Esophagus muscularis mucosa (tissue), 4 donors: ENCODE results near the gene LEMD3.

Source experiments
- EP300 ChIP-seq: sonication (generic); formaldehyde crosslinking; IDR thresholded peaks from one replicate; pipeline ENCODE4 v1.6.1; 2017; ENCODE audit warnings: antibody characterized with exemption
- POLR2A ChIP-seq: fragments of 450-650 bp; IDR thresholded peaks from one replicate; pipeline ENCODE4 v1.6.1; 2017; ENCODE audit warnings: antibody characterized with exemption, moderate library complexity, mild to moderate bottlenecking, low read depth
- TF ChIP-seq, protein P1 (sequence below), 3 experiments: fragments of 200-600 bp in 2 of 3; fragments of 450-650 bp in 1 of 3; sonication (generic) in 2 of 3; IDR thresholded peaks; one replicate each; pipeline ENCODE4 v1.5.1; 2017 to 2019; ENCODE audit warnings: antibody characterized with exemption in 3 of 3, mild to moderate bottlenecking in 2 of 3, moderate library complexity in 1 of 3

DNA sequence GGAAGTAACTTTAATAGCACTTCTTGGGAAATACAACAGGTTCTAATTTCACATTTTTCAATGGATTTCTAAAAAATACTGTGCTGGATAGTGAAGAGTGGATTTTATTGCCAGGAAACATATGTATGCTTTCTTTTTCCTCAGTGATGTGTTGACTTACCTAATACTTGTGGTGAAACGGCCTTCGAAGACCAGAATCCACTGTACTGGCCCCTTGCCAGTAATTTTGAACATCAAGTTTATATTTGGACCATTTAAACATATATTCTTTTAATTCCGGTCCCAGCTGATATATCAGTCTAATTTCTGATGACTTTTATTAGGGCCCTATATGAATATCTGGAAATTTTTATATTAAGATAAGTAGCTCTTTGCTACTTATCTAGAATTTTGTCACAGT lies 110.9 kb downstream of the LEMD3 start:
- TF ChIP-seq, protein P1, sequence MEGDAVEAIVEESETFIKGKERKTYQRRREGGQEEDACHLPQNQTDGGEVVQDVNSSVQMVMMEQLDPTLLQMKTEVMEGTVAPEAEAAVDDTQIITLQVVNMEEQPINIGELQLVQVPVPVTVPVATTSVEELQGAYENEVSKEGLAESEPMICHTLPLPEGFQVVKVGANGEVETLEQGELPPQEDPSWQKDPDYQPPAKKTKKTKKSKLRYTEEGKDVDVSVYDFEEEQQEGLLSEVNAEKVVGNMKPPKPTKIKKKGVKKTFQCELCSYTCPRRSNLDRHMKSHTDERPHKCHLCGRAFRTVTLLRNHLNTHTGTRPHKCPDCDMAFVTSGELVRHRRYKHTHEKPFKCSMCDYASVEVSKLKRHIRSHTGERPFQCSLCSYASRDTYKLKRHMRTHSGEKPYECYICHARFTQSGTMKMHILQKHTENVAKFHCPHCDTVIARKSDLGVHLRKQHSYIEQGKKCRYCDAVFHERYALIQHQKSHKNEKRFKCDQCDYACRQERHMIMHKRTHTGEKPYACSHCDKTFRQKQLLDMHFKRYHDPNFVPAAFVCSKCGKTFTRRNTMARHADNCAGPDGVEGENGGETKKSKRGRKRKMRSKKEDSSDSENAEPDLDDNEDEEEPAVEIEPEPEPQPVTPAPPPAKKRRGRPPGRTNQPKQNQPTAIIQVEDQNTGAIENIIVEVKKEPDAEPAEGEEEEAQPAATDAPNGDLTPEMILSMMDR (IDR thresholded peaks at IDR 0.05) = no peak
- no peak for TF ChIP-seq EP300
- no peak for TF ChIP-seq POLR2A
